ENCODE results near the gene COA4.
A peak's percentile ranks its signal among the peaks of the same experiment; 100 is the strongest.
"Not testable (repeated sequence)": the region's sequence is repeated elsewhere in the genome, so short reads cannot be mapped to it uniquely, and the experiment has no call there.

Gene COA4

GRCh38 chr11:73876424-73877310, at the start of gene COA4, which contains the start of gene PAAF1:
COA4 (minus strand) TSS chr11:73876846; CDS start chr11:73873378, 3,468 bp downstream.
PAAF1 (plus strand) TSS chr11:73876999; CDS start chr11:73877022, 23 bp downstream.
- peak; percentile 59 to 98 (median 92) for DNase-seq

- DNase-seq, result peak in 2 of 56 donors; percentile 10 to 25
Measured at GRCh38 chr11:73921180-73921579, 44.5 kb upstream of the COA4 start.

GRCh38 chr11:73916435-73916834, 39.8 kb upstream of the COA4 start:
- peak in 9 of 56 donors; percentile 2 to 62 (median 18) for DNase-seq

GRCh38 chr11:73914284-73914683, 37.6 kb upstream of the COA4 start:
- no peak for DNase-seq

- DNase-seq, result no peak
Measured at GRCh38 chr11:73913472-73913871, 36.8 kb upstream of the COA4 start.

- DNase-seq, result no peak
Measured at GRCh38 chr11:73912026-73912425, 35.4 kb upstream of the COA4 start.

- no peak for DNase-seq
Measured at GRCh38 chr11:73907191-73907590, 30.5 kb upstream of the COA4 start.

GRCh38 chr11:73902303-73902702, 25.7 kb upstream of the COA4 start:
- no peak for DNase-seq

- DNase-seq, result no peak
Measured at GRCh38 chr11:73894725-73895335, 18.2 kb upstream of the COA4 start.

GRCh38 chr11:73893041-73893440, 16.4 kb upstream of the COA4 start:
- no peak for DNase-seq

GRCh38 chr11:73889536-73889935, 12.9 kb upstream of the COA4 start:
- DNase-seq, result no peak

- DNase-seq, result peak in 23 of 56 donors; percentile 0 to 64 (median 12)
Measured at GRCh38 chr11:73889019-73889418, 12.4 kb upstream of the COA4 start.

GRCh38 chr11:73888244-73888643, 11.6 kb upstream of the COA4 start:
- no peak for DNase-seq

- no peak for DNase-seq
Measured at GRCh38 chr11:73883856-73884255, 7.2 kb upstream of the COA4 start.

- DNase-seq, result not testable (repeated sequence)
Measured at GRCh38 chr11:73880449-73880848, 3.8 kb upstream of the COA4 start.

GRCh38 chr11:73878771-73879170, 2.1 kb upstream of the COA4 start:
- no peak for DNase-seq

GRCh38 chr11:73875840-73876239, 806 bp downstream of the COA4 start:
- DNase-seq, result no peak

GRCh38 chr11:73875380-73875779, 1.3 kb downstream of the COA4 start:
- no peak for DNase-seq

GRCh38 chr11:73872749-73873357, 3.8 kb downstream of the COA4 start:
- no peak for DNase-seq

GRCh38 chr11:73870261-73870660, 6.4 kb downstream of the COA4 start:
- no peak for DNase-seq

GRCh38 chr11:73869332-73869949, 7.2 kb downstream of the COA4 start:
- no peak for DNase-seq

GRCh38 chr11:73866586-73866996, 10.1 kb downstream of the COA4 start:
- no peak for DNase-seq
